ENCODE measurements around the gene MXD1. TPM values are rescaled to one million over a fixed set of nuclear protein-coding genes. Genes with fewer than 3 reads are reported as not detected.

MXD1 gene
- total RNA-seq, 2 experiments from 2014 or later, result 6.1 to 10.6 TPM

DNA sequence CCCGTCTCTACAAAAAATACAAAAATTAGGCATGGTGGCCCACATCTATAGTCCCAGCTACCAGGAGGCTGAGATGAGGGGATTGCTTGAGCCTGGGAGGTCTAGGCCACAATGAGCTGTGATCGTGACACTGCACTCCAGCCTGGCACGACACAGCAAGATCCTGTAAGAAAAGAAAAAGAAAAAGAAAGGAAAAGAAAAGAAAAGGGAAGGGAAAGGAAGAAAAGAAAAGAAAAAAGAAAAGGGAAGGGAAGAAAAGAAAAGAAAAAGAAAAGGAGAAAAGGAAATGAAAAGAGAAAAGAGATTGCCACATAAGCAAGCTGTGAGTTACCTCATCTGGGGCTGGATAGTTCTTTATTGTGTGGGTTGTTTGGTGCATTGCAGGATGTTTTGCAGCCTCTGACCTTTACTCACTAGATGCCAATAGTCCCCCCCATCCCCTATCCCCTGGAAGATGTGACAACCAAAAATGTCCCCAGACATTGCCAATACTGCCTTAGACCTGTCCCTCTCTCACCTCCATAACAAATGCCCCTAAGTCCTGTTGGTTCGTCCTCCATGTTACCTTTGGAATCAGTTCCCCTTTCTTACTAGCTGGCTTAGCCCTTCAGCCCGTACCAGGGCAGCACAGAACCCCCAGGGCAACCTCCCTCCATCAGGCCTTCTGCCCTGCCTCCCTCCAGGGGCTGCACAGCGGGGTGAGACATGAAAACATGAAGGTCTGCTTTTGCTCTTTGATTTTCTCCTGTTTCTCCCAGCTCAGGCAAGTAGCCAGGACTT is 37.6 kb downstream of the MXD1 start:
- peaks cover 3% of the 10 kb centered on the region for H3K4me1 Mint-ChIP-seq
- H3K27me3 Mint-ChIP-seq, result no peaks in the 10 kb centered on the region
- CTCF ChIA-PET, result interaction anchor here (0.7 kb wide), 1 partner anchor 210 kb away, joined by 3 read pairs; no protein-coding TSS in a partner anchor
- POLR2A ChIA-PET, result interaction anchor here (0.6 to 0.8 kb wide), 2 partner anchors 8 to 155 kb away, joined by 3 to 8 read pairs; no protein-coding TSS in a partner anchor
- H3K9me3 Mint-ChIP-seq (ENCODE audit: low read depth), result no peaks in the 10 kb centered on the region
- ATAC-seq, result no peak
- H3K27ac Mint-ChIP-seq, result no peak overlapping the region
- intact Hi-C loops (cut with DNase I, micrococcal nuclease), result no loop called here
- H3K36me3 Mint-ChIP-seq (ENCODE audit: low read depth), result no peaks in the 10 kb centered on the region
- DNase-seq, result no peak
- no peak overlapping the region for H3K4me3 Mint-ChIP-seq

DNA sequence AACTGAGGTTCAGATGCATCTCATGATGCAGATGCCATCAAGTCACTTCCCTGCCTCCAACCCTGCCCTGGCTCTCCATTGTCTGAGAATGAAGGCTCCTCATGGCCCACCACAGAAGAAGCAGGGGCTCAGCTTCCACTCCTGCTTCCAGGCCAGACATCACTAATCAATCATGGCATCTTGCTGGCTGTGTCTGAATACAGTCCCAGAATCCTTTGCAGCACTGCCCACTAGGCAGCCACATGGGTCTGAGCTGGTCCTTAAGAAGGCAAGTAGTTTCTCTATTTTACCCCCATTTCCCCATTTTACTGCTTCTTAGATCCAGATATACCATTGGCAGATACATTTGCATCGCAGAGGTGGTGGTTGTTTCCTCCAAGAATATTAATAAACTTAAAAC is 39.2 kb downstream of the MXD1 start:
- intact Hi-C loops (cut with DNase I, micrococcal nuclease), result no loop called here
- Mint-ChIP-seq H3K9me3 (ENCODE audit: low read depth) (no peaks in the 10 kb centered on the region), H3K27ac (no peak overlapping the region), H3K36me3 (ENCODE audit: low read depth) (no peaks in the 10 kb centered on the region), H3K4me1 (no peaks in the 10 kb centered on the region), H3K27me3 (no peaks in the 10 kb centered on the region), H3K4me3 (no peak overlapping the region)
- ATAC-seq (no peak), DNase-seq (no peak)
- ChIA-PET CTCF (interaction anchor here (1.3 kb wide), 1 partner anchor 19 kb away, joined by 3 read pairs; no protein-coding TSS in a partner anchor), POLR2A (no interaction called here)

DNA sequence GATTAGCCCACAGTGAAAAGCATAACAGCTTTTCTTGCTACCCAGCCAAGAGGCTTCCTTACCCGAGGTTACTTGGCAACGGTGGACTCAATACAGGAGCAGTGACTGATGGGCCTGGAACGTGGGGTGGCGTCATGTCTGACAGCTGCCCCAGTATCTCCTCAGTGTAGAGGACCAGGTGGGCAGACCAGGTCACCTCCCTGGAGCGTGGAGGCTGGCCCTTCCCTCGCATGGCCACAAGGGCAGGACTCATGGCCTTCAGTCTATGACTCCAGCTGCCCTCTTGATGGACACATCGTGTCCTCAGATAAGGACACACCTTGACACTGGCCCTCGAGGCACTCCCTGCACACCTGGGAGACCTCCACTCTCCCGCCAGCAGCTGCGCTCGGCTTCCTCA is 40.1 kb downstream of the MXD1 start:
- no peak for DNase-seq
- H3K4me3 Mint-ChIP-seq, result no peak overlapping the region
- H3K27me3 Mint-ChIP-seq, result peaks cover 2% of the 10 kb centered on the region
- POLR2A ChIA-PET, result no interaction called here
- no peaks in the 10 kb centered on the region for H3K4me1 Mint-ChIP-seq
- CTCF ChIA-PET, result interaction anchor here (0.6 kb wide), 1 partner anchor 31 kb away, joined by 4 read pairs; no protein-coding TSS in a partner anchor
- H3K36me3 Mint-ChIP-seq (ENCODE audit: low read depth), result no peaks in the 10 kb centered on the region
- no peak overlapping the region for H3K27ac Mint-ChIP-seq
- intact Hi-C loops (cut with DNase I, micrococcal nuclease), result no loop called here
- no peaks in the 10 kb centered on the region for H3K9me3 Mint-ChIP-seq (ENCODE audit: low read depth)
- ATAC-seq, result no peak

DNA sequence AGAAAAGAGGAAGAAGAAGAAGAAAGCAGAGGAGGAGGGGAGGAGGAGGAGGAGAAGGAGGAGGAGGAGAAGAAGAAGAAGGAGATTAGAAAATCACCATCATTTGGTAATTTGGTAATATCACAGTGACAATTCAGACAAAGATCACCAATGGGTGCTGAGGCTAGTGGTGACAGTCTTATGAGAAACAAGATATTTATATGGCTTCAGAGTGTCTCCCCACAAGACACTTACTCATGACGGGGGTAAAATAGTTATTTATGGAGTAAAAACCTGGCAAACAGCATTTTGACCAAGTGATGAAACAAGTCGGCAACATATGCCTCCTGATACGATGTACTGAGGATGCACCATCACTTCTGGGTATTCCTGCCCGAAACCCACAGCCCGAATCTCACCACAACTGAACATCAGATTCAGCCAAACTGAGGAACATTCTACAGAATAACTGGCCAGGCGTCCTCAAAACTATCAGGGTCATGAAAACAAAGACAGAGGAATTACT is 41.6 kb downstream of the MXD1 start:
- ATAC-seq (no peak), DNase-seq (no peak)
- Mint-ChIP-seq H3K4me1 (no peaks in the 10 kb centered on the region), H3K27me3 (peaks cover 2% of the 10 kb centered on the region), H3K27ac (no peak overlapping the region), H3K4me3 (no peak overlapping the region), H3K9me3 (ENCODE audit: low read depth) (no peaks in the 10 kb centered on the region), H3K36me3 (ENCODE audit: low read depth) (no peaks in the 10 kb centered on the region)
- intact Hi-C loops (cut with DNase I, micrococcal nuclease), result no loop called here
- ChIA-PET CTCF (no interaction called here), POLR2A (no interaction called here)

DNA sequence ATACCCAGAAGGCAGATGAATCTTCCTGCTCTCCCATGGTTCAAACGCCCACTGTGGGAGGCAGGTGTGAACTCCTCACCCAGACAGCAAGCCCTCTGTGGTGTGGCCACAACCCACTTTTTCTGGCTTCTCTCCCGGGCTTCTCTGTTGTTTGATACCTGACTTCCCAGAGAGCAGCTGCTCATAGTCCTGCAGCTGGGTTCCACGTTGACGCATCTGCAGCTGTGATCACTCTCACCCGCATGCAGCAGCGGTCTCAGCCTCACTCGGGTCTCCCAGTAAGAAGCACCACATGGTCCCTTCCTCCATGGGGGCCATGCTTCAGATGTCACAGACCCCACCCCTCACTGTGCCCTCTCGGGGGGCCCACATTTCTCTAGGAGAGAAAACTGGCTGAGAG is 43.1 kb downstream of the MXD1 start:
- no peak for ATAC-seq
- no peaks in the 10 kb centered on the region for H3K9me3 Mint-ChIP-seq (ENCODE audit: low read depth)
- CTCF ChIA-PET, result no interaction called here

DNA sequence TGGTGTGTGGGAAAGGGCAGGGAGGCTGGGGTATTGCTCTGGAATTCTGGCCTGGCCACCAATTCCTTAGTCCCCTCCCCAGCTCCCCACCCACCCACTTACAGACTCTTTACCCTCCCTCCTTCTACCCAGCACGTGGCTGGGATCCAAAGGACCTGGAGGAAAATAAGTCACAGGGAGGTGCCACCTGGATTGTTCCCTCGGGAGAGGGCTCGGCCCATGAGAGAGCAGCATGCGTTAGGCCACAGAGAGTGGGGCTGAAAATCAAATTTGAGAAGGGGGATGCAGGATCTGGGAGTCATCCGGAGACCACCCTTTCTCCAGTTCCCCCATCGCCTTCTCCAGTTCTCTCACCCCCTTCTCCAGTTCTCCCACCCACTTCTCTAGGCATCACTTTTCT is 43.6 kb downstream of the MXD1 start:
- no peaks in the 10 kb centered on the region for H3K4me1 Mint-ChIP-seq
- POLR2A ChIA-PET, result no interaction called here
- peaks cover 2% of the 10 kb centered on the region for H3K27me3 Mint-ChIP-seq
- no peak overlapping the region for H3K27ac Mint-ChIP-seq
- no peak for DNase-seq
- no peaks in the 10 kb centered on the region for H3K36me3 Mint-ChIP-seq (ENCODE audit: low read depth)
- CTCF ChIA-PET, result interaction anchor here (0.9 kb wide), 1 partner anchor 25 kb away, joined by 3 read pairs; no protein-coding TSS in a partner anchor
- H3K9me3 Mint-ChIP-seq (ENCODE audit: low read depth), result no peaks in the 10 kb centered on the region
- ATAC-seq, result no peak
- no peak overlapping the region for H3K4me3 Mint-ChIP-seq
- intact Hi-C loops (cut with DNase I, micrococcal nuclease), result no loop called here

More for the DNA sequence above, 43.1 kb downstream of the MXD1 start:
- no peaks in the 10 kb centered on the region for H3K36me3 Mint-ChIP-seq (ENCODE audit: low read depth)
- POLR2A ChIA-PET, result interaction anchor here (0.6 kb wide), 1 partner anchor 335 kb away, joined by 3 read pairs; the partner anchor contains the start of gene SNRPG
- H3K4me1 Mint-ChIP-seq, result no peaks in the 10 kb centered on the region
- no peak for DNase-seq
- H3K4me3 Mint-ChIP-seq, result no peak overlapping the region
- intact Hi-C loops (cut with DNase I, micrococcal nuclease), result no loop called here
- H3K27ac Mint-ChIP-seq, result no peak overlapping the region
- H3K27me3 Mint-ChIP-seq, result peaks cover 2% of the 10 kb centered on the region

DNA sequence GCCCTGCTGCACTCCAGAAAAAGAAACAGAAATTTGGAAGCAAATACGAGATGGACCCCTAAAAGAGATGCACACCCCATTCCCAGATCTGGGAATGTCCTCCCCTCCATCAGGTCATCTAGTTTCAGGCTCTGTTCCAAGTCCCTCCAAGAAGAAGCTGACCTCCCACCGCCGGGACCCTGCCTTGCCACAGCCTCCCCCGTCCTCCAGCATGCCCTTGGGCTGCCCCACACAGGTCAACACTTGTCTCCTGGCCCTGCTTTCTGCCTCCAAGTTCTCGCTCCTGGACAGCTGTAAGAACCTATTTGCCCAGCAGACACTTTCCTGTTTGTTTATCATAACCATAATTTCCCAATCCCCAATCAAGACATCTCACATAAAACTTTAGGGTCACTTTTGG is 44.5 kb downstream of the MXD1 start:
- Mint-ChIP-seq H3K4me3 (no peak overlapping the region), H3K4me1 (no peaks in the 10 kb centered on the region), H3K36me3 (ENCODE audit: low read depth) (no peaks in the 10 kb centered on the region), H3K9me3 (ENCODE audit: low read depth) (no peaks in the 10 kb centered on the region), H3K27ac (no peak overlapping the region), H3K27me3 (peaks cover 2% of the 10 kb centered on the region)
- DNase-seq (no peak), ATAC-seq (no peak)
- ChIA-PET POLR2A (no interaction called here), CTCF (interaction anchor here (0.6 to 0.9 kb wide), 2 partner anchors 24 to 26 kb away, joined by 3 to 4 read pairs; no protein-coding TSS in a partner anchor)
- intact Hi-C loops (cut with DNase I, micrococcal nuclease), result no loop called here

DNA sequence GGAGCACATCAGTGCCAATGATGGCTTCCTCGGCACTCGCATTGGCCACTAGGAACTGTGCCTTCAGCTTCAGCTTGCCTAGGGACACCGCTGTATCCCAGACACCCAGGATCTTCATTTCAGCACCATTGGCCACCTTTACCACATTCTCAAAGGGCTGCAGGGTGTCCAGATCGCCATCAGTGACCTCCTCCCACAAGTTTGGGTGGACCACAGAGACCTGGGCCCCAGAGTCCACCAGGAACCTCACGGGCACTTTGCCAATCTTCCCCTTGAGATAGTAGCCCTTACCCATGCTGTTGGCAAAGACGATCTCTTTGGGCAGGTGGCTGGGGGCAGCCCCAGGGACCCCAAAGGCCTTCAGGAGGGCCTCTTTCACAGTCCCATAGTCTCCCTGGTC is 45.9 kb downstream of the MXD1 start:
- H3K36me3 Mint-ChIP-seq (ENCODE audit: low read depth), result no peaks in the 10 kb centered on the region
- H3K4me1 Mint-ChIP-seq, result peaks cover 3% of the 10 kb centered on the region
- ChIA-PET POLR2A (no interaction called here), CTCF (interaction anchor here (0.6 kb wide), 1 partner anchor 157 kb away, joined by 3 read pairs; no protein-coding TSS in a partner anchor)
- H3K9me3 Mint-ChIP-seq (ENCODE audit: low read depth), result no peaks in the 10 kb centered on the region
- H3K27me3 Mint-ChIP-seq, result peaks cover 2% of the 10 kb centered on the region
- H3K27ac Mint-ChIP-seq, result no peak overlapping the region
- DNase-seq (no peak), ATAC-seq (no peak)
- H3K4me3 Mint-ChIP-seq, result no peak overlapping the region
- intact Hi-C loops (cut with DNase I, micrococcal nuclease), result no loop called here

DNA sequence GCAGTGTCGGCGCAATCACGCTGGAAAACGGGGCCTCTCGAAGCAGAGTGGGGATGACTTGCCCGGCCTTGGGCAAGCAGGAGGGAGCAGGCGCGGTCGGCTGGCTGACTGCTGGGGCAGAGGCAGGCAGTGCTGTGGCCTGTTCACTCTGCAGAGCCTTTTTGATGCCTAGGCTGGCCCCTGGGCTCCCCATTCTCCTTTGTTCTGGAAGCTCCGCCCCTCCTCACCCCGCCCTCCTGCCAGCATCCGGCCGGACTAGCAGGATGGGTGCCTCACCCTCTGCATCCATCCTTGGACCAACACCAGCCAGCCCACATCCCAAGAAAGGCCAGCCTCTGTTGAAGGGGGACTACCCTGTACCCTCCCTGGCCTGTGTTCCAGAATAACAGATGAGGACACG is 46.6 kb downstream of the MXD1 start, which contains the start of gene ASPRV1:
TSS of gene ASPRV1 (minus strand) at position 136 of the 400 bp plus-strand sequence. CDS start 195 bp downstream, outside the sequence.
- ChIA-PET CTCF (no interaction called here), POLR2A (interaction anchor here (0.9 kb wide), 1 partner anchor 17 kb away, joined by 3 read pairs; no protein-coding TSS in a partner anchor)

DNA sequence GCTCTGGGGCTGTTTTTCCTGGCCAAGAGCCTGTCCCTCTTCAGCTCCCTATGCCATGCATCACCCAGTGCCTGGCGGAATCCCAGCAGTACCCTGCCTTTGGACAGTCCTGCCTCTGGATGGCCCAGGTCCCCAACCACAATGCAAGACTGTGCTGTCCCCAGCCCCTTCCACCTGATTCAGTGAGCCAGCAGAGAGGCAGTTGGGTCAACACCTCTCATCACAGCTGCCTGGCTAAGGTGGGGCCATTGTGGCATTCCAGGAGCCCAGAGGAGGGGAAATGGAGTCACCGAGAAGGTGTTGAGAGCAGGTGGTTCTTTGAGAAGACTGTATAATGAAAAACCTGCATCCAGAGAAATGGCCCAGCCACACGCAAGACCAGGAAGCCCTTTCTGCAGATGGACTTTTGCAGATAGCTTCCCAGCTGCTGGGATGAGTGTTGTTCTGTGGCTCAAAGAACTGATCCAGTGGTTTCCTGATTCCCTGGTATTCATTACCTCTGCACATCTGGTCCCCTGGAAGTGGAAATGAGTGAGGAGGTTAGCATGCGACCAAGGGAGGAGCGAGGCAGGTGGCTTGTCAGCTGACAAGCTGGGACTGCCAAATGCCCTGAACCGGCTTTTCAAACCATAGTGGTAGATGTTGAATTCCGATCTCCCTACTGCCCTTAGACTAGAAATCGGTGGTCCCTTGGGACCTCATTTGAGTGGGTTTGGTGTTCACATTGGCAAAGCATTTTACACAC is 48.2 kb downstream of the MXD1 start:
- ATAC-seq, result no peak
- Mint-ChIP-seq H3K27ac (no peak overlapping the region), H3K9me3 (ENCODE audit: low read depth) (no peaks in the 10 kb centered on the region), H3K27me3 (peaks cover 2% of the 10 kb centered on the region), H3K4me3 (no peak overlapping the region), H3K4me1 (peaks cover 3% of the 10 kb centered on the region), H3K36me3 (ENCODE audit: low read depth) (no peaks in the 10 kb centered on the region)
- POLR2A ChIA-PET, result no interaction called here
- intact Hi-C loops (cut with DNase I, micrococcal nuclease), result no loop called here
- CTCF ChIA-PET, result no interaction called here
- no peak for DNase-seq

More for the DNA sequence above, 46.6 kb downstream of the MXD1 start, which contains the start of gene ASPRV1:
- Mint-ChIP-seq H3K9me3 (ENCODE audit: low read depth) (no peaks in the 10 kb centered on the region), H3K27ac (no peak within 1 kb of the TSS), H3K36me3 (ENCODE audit: low read depth) (no peaks in the 10 kb centered on the region), H3K4me1 (peaks cover 3% of the 10 kb centered on the region), H3K4me3 (no peak within 1 kb of the TSS), H3K27me3 (peaks cover 2% of the 10 kb centered on the region)
- DNase-seq (no peak), ATAC-seq (no peak)
- intact Hi-C loops (cut with DNase I, micrococcal nuclease), result no loop called here

DNA sequence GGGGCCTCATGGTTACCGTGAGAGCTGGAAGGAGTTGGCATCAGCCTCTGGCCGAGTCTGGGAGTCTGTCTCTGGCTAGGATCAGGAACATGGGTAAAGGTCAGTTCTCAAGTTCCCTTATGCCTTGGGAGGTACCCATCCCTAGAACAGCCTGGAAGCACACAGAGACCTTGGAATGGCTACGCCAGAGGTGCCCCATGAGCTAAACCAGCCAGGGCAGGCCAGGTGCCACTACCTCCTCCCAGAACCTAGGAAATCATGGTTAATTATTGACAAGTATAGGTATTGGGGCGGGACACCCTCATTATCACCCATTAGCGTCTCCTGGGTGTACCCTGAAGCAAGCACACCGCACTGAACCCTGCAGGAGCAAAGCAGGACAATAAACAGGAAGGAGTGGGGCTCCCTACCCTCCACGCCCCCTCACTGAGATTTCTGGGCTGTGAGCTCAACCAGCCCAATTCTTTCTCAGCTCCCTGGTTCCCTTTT is 49.5 kb downstream of the MXD1 start:
- ChIA-PET POLR2A (no interaction called here), CTCF (interaction anchor here (1.3 kb wide), 1 partner anchor 16 kb away, joined by 4 read pairs; no protein-coding TSS in a partner anchor)
- H3K36me3 Mint-ChIP-seq (ENCODE audit: low read depth), result peaks cover 1% of the 10 kb centered on the region
- intact Hi-C loops (cut with DNase I, micrococcal nuclease), result no loop called here
- H3K27me3 Mint-ChIP-seq, result peaks cover 2% of the 10 kb centered on the region
- H3K9me3 Mint-ChIP-seq (ENCODE audit: low read depth), result no peaks in the 10 kb centered on the region
- DNase-seq, result no peak
- peaks cover 3% of the 10 kb centered on the region for H3K4me1 Mint-ChIP-seq
- no peak overlapping the region for H3K4me3 Mint-ChIP-seq
- H3K27ac Mint-ChIP-seq, result no peak overlapping the region
- ATAC-seq, result no peak
